ENCODE measurements around the gene ACAP2.
A peak's percentile ranks its signal among the peaks of the same experiment; 100 is the strongest.

Gene ACAP2

GRCh38 chr3:195284842-195285241, 158.0 kb downstream of the ACAP2 start:
- DNase-seq: no peak

- DNase-seq: no peak
These were observed 159.9 kb downstream of the ACAP2 start for GRCh38 chr3:195282961-195283360.

GRCh38 chr3:195274259-195274966, 168.4 kb downstream of the ACAP2 start:
- no peak for DNase-seq

- peak; percentile 47 for DNase-seq
These were observed 171.2 kb downstream of the ACAP2 start for GRCh38 chr3:195271410-195272243.

- peak; percentile 47 for DNase-seq
These were observed 171.9 kb downstream of the ACAP2 start, which contains the start of gene XXYLT1 for GRCh38 chr3:195270817-195271409. XXYLT1 (minus strand) TSS chr3:195271159; CDS start chr3:195271058, 101 bp downstream.

GRCh38 chr3:195270079-195270816, 172.6 kb downstream of the ACAP2 start:
- no peak for DNase-seq

- DNase-seq: no peak
These were observed 173.3 kb downstream of the ACAP2 start for GRCh38 chr3:195269375-195270078.

GRCh38 chr3:195268576-195269309, 174.1 kb downstream of the ACAP2 start:
- no peak for DNase-seq

- no peak for DNase-seq
These were observed 175.7 kb downstream of the ACAP2 start for GRCh38 chr3:195267096-195267495.

GRCh38 chr3:195266428-195266827, 176.4 kb downstream of the ACAP2 start:
- no peak for DNase-seq

GRCh38 chr3:195265363-195265976, 177.3 kb downstream of the ACAP2 start:
- DNase-seq: no peak

- no peak for DNase-seq
These were observed 178.8 kb downstream of the ACAP2 start for GRCh38 chr3:195263925-195264600.

- DNase-seq: no peak
These were observed 179.5 kb downstream of the ACAP2 start for GRCh38 chr3:195263193-195263924.

- no peak for DNase-seq
These were observed 180.9 kb downstream of the ACAP2 start for GRCh38 chr3:195261925-195262324.

GRCh38 chr3:195260280-195260905, 182.4 kb downstream of the ACAP2 start:
- no peak for DNase-seq

GRCh38 chr3:195259475-195260279, 183.1 kb downstream of the ACAP2 start:
- peak; percentile 65 for DNase-seq

GRCh38 chr3:195259154-195259474, 183.7 kb downstream of the ACAP2 start:
- no peak for DNase-seq

- no peak for DNase-seq
These were observed 184.2 kb downstream of the ACAP2 start for GRCh38 chr3:195258449-195259153.

All from NCI-H2029 treated with DMSO at 0.1 percent for 48 hours (cell line).